ENCODE results near the gene USP6.
"Not testable (repeated sequence)": the region's sequence is repeated elsewhere in the genome, so short reads cannot be mapped to it uniquely, and the experiment has no call there.

The USP6 gene

DNA sequence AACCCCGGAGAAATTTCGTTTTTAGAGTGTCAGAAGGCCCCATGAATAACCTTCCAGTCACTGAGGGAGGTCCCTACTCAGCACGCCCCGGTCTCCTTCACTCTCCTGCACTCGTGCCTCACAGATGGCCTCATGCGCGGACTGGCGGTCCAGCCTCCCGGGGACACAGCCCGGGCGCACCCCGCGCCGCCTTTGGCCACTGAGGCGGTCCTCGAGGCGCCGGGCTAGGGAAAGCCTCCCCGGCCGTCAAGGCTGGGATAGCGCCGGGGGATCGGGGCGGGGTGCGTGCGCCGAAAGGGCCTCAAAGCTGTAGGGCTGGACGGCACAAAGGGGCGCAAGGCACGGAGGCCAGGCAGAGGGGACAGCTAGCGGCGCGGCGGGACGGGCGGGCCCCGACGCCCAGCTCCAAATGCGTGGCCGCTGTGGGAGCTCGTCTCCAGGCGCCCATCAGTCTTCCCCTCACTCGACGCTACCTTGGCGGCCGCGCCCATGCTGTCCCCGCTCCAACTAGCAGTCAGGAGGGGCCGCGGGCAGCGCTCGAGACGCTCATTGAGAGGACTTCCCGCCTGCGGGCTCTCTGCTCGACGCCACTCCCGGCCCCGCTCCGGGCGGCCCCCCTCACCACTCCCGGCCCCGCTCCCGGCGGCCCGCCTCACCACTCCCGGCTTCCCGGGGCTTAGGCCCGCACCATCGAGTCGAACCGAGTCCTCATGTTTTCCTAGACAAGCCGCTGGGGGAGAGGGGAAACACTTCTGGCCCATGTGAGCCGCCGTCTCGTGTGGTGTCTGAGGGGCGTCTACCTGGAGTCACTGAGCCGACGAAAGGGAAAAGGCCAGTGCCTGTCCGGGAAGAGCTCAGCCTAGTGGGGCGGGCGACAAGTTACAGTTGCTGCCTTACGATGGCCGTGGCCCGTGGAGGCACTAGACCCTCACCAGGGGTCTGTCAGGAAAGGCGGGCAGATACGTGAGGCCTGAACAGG lies at the start of gene USP6:
TSS of gene USP6 (plus strand) at position 360 of the 979 bp plus-strand sequence. CDS start 14,336 bp downstream, outside the sequence.
- peaks cover 16% of the 10 kb centered on the region for H3K36me3 ChIP-seq (ENCODE audit: insufficient read depth, low read length)
- TF ChIP-seq EZH2 (IDR thresholded peaks at IDR 0.05; ENCODE audit: borderline replicate concordance, low read length) (no peak), CTCF (IDR thresholded peaks at IDR 0.05; ENCODE audit: low read length) (no peak)
- H3K4me3 ChIP-seq (ENCODE audit: low read depth, low read length, poor library complexity, severe bottlenecking) = no peak within 1 kb of the TSS

DNA sequence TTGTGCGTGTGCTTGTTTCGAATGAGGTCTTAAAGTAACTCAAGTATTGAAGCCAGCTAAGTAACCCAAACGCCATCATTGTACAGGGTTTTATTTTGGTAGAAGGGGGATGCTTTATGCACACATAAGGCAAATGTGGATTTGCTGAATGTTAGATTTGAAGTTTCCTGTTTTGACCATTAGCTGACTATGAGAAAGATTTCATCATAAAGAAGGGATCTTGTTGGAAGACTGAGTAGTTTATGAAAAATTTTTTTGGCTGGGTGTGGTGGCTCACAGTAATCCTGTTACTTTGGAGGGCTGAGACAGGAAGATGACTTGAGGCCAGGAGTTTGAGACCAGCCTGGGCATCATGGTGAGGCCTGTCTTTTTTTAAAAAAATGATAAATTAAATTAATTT lies 47.6 kb upstream of the USP6 start:
- no peaks in the 10 kb centered on the region for H3F3A ChIP-seq (ENCODE audit: insufficient read depth, low read length)
- no peak overlapping the region for H3K4me2 ChIP-seq (ENCODE audit: low read length)
- H3K9ac ChIP-seq (ENCODE audit: low read length) = no peak overlapping the region
- no peaks in the 10 kb centered on the region for H3K4me1 ChIP-seq (ENCODE audit: insufficient read depth, low read length, severe bottlenecking)
- no peaks in the 10 kb centered on the region for H3K9me3 ChIP-seq (ENCODE audit: low read length)
- no peak for TF ChIP-seq EZH2 (IDR thresholded peaks at IDR 0.05; ENCODE audit: borderline replicate concordance, low read length)
- TF ChIP-seq CTCF (IDR thresholded peaks at IDR 0.05; ENCODE audit: low read length) = no peak
- H3K9me2 ChIP-seq (ENCODE audit: low read depth, low read length) = no peaks in the 10 kb centered on the region
- H3K36me3 ChIP-seq (ENCODE audit: insufficient read depth, low read length) = no peaks in the 10 kb centered on the region
- H2AFZ ChIP-seq (ENCODE audit: low read length) = no peak overlapping the region
- no peaks in the 10 kb centered on the region for H4K20me1 ChIP-seq (ENCODE audit: insufficient read depth, low read length)
- no peak overlapping the region for H3K4me3 ChIP-seq (ENCODE audit: low read depth, low read length, poor library complexity, severe bottlenecking)
- H3K27ac ChIP-seq (ENCODE audit: low read depth, low read length, poor library complexity, severe bottlenecking) = no peak overlapping the region
- H3K27me3 ChIP-seq (ENCODE audit: insufficient read depth, low read length) = no peaks in the 10 kb centered on the region; the same call in 1 of the 2 replicates
- no peaks in the 10 kb centered on the region for H3K79me2 ChIP-seq (ENCODE audit: insufficient read depth, low read length)

More for the DNA sequence above, at the start of gene USP6:
- no peaks in the 10 kb centered on the region for H3K9me3 ChIP-seq (ENCODE audit: low read length)
- no peaks in the 10 kb centered on the region; the same call in 1 of the 2 replicates for H3K27me3 ChIP-seq (ENCODE audit: insufficient read depth, low read length)
- H3K9ac ChIP-seq (ENCODE audit: low read length) = no peak within 1 kb of the TSS
- no peaks in the 10 kb centered on the region for H4K20me1 ChIP-seq (ENCODE audit: insufficient read depth, low read length)
- no peak within 1 kb of the TSS for H3K27ac ChIP-seq (ENCODE audit: low read depth, low read length, poor library complexity, severe bottlenecking)
- H3K79me2 ChIP-seq (ENCODE audit: insufficient read depth, low read length) = no peaks in the 10 kb centered on the region
- peaks cover 13% of the 10 kb centered on the region for H3K4me1 ChIP-seq (ENCODE audit: insufficient read depth, low read length, severe bottlenecking)
- H2AFZ ChIP-seq (ENCODE audit: low read length) = no peak within 1 kb of the TSS
- H3F3A ChIP-seq (ENCODE audit: insufficient read depth, low read length) = no peaks in the 10 kb centered on the region
- no peak within 1 kb of the TSS for H3K4me2 ChIP-seq (ENCODE audit: low read length)
- H3K9me2 ChIP-seq (ENCODE audit: low read depth, low read length) = no peaks in the 10 kb centered on the region

DNA sequence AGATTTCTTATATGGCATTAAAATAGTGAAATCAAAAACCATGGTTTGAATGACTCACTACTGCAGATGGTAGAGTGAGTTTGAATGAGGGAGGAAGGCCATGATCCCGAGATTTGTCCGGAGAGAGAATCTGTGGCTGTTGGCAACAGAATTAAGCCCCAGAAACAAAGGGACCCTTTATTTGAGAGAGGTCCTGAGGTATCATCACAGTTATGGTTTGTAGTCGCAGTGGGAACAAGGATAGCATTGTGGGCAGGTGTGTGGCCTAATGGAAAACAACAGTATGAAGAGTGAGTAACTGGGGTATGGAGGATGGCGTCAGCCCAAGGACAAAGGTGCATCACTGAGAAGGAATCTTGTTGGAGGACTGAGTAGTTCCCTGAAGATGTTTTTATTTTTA lies 46.1 kb upstream of the USP6 start:
- Histone ChIP-seq H3K9ac (ENCODE audit: low read length) (no peak overlapping the region), H4K20me1 (ENCODE audit: insufficient read depth, low read length) (no peaks in the 10 kb centered on the region), H3K4me2 (ENCODE audit: low read length) (no peak overlapping the region), H3K79me2 (ENCODE audit: insufficient read depth, low read length) (no peaks in the 10 kb centered on the region), H2AFZ (ENCODE audit: low read length) (no peak overlapping the region), H3K9me3 (ENCODE audit: low read length) (no peaks in the 10 kb centered on the region), H3F3A (ENCODE audit: insufficient read depth, low read length) (no peaks in the 10 kb centered on the region), H3K4me3 (ENCODE audit: low read depth, low read length, poor library complexity, severe bottlenecking) (no peak overlapping the region), H3K27ac (ENCODE audit: low read depth, low read length, poor library complexity, severe bottlenecking) (no peak overlapping the region), H3K27me3 (ENCODE audit: insufficient read depth, low read length) (no peaks in the 10 kb centered on the region; the same call in 1 of the 2 replicates), H3K9me2 (ENCODE audit: low read depth, low read length) (no peaks in the 10 kb centered on the region), H3K4me1 (ENCODE audit: insufficient read depth, low read length, severe bottlenecking) (no peaks in the 10 kb centered on the region), H3K36me3 (ENCODE audit: insufficient read depth, low read length) (no peaks in the 10 kb centered on the region)
- TF ChIP-seq CTCF (IDR thresholded peaks at IDR 0.05; ENCODE audit: low read length) = no peak
- no peak for TF ChIP-seq EZH2 (IDR thresholded peaks at IDR 0.05; ENCODE audit: borderline replicate concordance, low read length)

DNA sequence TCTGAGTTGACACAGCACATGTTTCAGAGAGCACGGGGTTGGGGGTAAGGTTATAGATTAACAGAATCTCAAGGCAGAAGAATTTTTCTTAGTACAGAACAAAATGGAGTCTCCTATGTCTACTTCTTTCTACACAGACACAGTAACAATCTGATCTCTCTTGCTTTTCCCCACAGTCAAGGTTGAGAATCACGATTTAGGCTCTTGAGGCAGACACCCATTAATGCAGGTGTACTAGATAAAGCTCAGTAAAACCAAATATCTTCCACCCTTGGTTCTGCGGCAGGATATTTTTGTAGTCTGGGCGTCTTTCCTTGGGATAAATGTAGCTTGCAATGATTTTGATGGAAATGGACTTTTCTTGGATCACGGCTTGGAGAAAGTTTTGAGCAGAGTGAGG lies 40.4 kb upstream of the USP6 start:
- H3K27me3 ChIP-seq (ENCODE audit: insufficient read depth, low read length); H3K36me3 ChIP-seq (ENCODE audit: insufficient read depth, low read length); H3F3A ChIP-seq (ENCODE audit: insufficient read depth, low read length); H3K4me3 ChIP-seq (ENCODE audit: low read depth, low read length, poor library complexity, severe bottlenecking); H4K20me1 ChIP-seq (ENCODE audit: insufficient read depth, low read length); H3K9me2 ChIP-seq (ENCODE audit: low read depth, low read length); H3K27ac ChIP-seq (ENCODE audit: low read depth, low read length, poor library complexity, severe bottlenecking); H3K79me2 ChIP-seq (ENCODE audit: insufficient read depth, low read length); H3K9ac ChIP-seq (ENCODE audit: low read length); H3K9me3 ChIP-seq (ENCODE audit: low read length); H3K4me2 ChIP-seq (ENCODE audit: low read length); H2AFZ ChIP-seq (ENCODE audit: low read length): not testable (repeated sequence)
- H3K4me1 ChIP-seq (ENCODE audit: insufficient read depth, low read length, severe bottlenecking) = peaks cover 15% of the 10 kb centered on the region

- not testable (repeated sequence) for H3K4me3 ChIP-seq (ENCODE audit: low read depth, low read length, poor library complexity, severe bottlenecking); H2AFZ ChIP-seq (ENCODE audit: low read length); H4K20me1 ChIP-seq (ENCODE audit: insufficient read depth, low read length); H3K9me3 ChIP-seq (ENCODE audit: low read length); H3K36me3 ChIP-seq (ENCODE audit: insufficient read depth, low read length); H3K4me2 ChIP-seq (ENCODE audit: low read length); H3K79me2 ChIP-seq (ENCODE audit: insufficient read depth, low read length); H3K9me2 ChIP-seq (ENCODE audit: low read depth, low read length); H3K27me3 ChIP-seq (ENCODE audit: insufficient read depth, low read length); H3F3A ChIP-seq (ENCODE audit: insufficient read depth, low read length); H3K9ac ChIP-seq (ENCODE audit: low read length); H3K27ac ChIP-seq (ENCODE audit: low read depth, low read length, poor library complexity, severe bottlenecking)
- peaks cover 15% of the 10 kb centered on the region for H3K4me1 ChIP-seq (ENCODE audit: insufficient read depth, low read length, severe bottlenecking)
Observed at GRCh38 chr17:5077275-5077674, 38.6 kb upstream of the USP6 start.

Data from OCI-LY1 (cell line).